ENCODE results near the gene SLC22A2.
A peak's percentile ranks its signal among the peaks of the same experiment; 100 is the strongest.

Gene SLC22A2

GRCh38 chr6:160300076-160300695, 41.6 kb upstream of the SLC22A2 start:
- no peak overlapping the region for H3K4me3 ChIP-seq (ENCODE audit: low read depth, low read length)
- no peaks in the 10 kb centered on the region for H3K4me1 ChIP-seq (ENCODE audit: control insufficient read depth, insufficient read depth, low read length)
- ChIA-PET POLR2A (no interaction called here), CTCF (interaction anchor here (0.9 kb wide), 1 partner anchor 130 kb away, joined by 3 read pairs; no protein-coding TSS in a partner anchor)
- no peaks in the 10 kb centered on the region for H3K36me3 ChIP-seq (ENCODE audit: control insufficient read depth in 2 of 2, insufficient read depth in 1 of 2, low read length in 2 of 2)
- TF ChIP-seq KLF1 (tag by site-specific recombination; IDR thresholded peaks at IDR 0.05): 0 out of 2 replicates have a peak, but pooled peaks have one; percentile 17
- TF ChIP-seq HOXD13 (CRISPR knock-in tag; IDR thresholded peaks at IDR 0.05; ENCODE audit: borderline replicate concordance): no peak
- TF ChIP-seq ZBTB20 (tag by site-specific recombination; IDR thresholded peaks at IDR 0.05): no peak
- no peak overlapping the region for H3K27ac ChIP-seq (ENCODE audit: extremely low read depth, low read depth, low read length)
- no peaks in the 10 kb centered on the region for H3K9me3 ChIP-seq (ENCODE audit: control insufficient read depth, insufficient read depth, low read depth, low read length)

GRCh38 chr6:160299559-160299958, 40.9 kb upstream of the SLC22A2 start:
- no peak overlapping the region for H3K4me3 ChIP-seq (ENCODE audit: low read depth, low read length)
- H3K9me3 ChIP-seq (ENCODE audit: control insufficient read depth, insufficient read depth, low read depth, low read length): no peaks in the 10 kb centered on the region
- TF ChIP-seq GLI2 (tag by site-specific recombination; IDR thresholded peaks at IDR 0.05; ENCODE audit: borderline replicate concordance, low read depth): no peak
- TF ChIP-seq ZNF175 (tag by site-specific recombination; IDR thresholded peaks at IDR 0.05): no peak
- no peak for TF ChIP-seq ZNF654 (tag by site-specific recombination; IDR thresholded peaks at IDR 0.05; ENCODE audit: low read depth)
- TF ChIP-seq TSHZ1 (tag by site-specific recombination; IDR thresholded peaks at IDR 0.05; ENCODE audit: borderline replicate concordance): no peak
- no peak for TF ChIP-seq ZSCAN30 (tag by site-specific recombination; IDR thresholded peaks at IDR 0.05)
- TF ChIP-seq REPIN1 (tag by site-specific recombination; IDR thresholded peaks at IDR 0.05; ENCODE audit: low read depth): no peak
- no peak for TF ChIP-seq ZNF624 (tag by site-specific recombination; IDR thresholded peaks at IDR 0.05)
- ChIA-PET CTCF (interaction anchor here (0.9 kb wide), 1 partner anchor 131 kb away, joined by 3 read pairs; no protein-coding TSS in a partner anchor), POLR2A (no interaction called here)
- no peak overlapping the region for H3K27ac ChIP-seq (ENCODE audit: extremely low read depth, low read depth, low read length)
- no peaks in the 10 kb centered on the region for H3K36me3 ChIP-seq (ENCODE audit: control insufficient read depth in 2 of 2, insufficient read depth in 1 of 2, low read length in 2 of 2)
- no peaks in the 10 kb centered on the region for H3K4me1 ChIP-seq (ENCODE audit: control insufficient read depth, insufficient read depth, low read length)

DNA sequence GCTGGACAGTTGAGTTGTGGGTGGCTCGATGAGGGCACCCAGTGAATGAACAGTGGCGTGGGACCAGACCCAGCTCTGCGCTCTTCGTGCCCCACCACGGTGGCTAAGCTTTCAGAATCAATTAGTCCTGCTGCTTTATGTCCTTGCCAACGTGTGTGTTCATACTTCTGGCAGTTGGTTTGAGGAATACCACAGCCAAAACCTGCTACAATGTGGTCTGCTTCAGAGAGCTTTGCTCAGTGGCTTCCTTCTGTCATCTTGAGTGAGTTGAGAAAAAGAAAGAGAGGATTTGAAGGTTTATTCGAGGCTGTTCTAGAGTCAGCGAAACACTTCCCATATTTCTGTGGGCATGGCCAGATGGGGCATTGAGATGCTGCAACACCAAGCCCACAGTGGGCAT, 39.5 kb upstream of the SLC22A2 start:
- Histone ChIP-seq H3K4me3 (ENCODE audit: low read depth, low read length) (no peak overlapping the region), H3K27ac (ENCODE audit: extremely low read depth, low read depth, low read length) (no peak overlapping the region), H3K36me3 (ENCODE audit: control insufficient read depth in 2 of 2, insufficient read depth in 1 of 2, low read length in 2 of 2) (no peaks in the 10 kb centered on the region), H3K4me1 (ENCODE audit: control insufficient read depth, insufficient read depth, low read length) (no peaks in the 10 kb centered on the region), H3K9me3 (ENCODE audit: control insufficient read depth, insufficient read depth, low read depth, low read length) (no peaks in the 10 kb centered on the region)
- ChIA-PET POLR2A (no interaction called here), CTCF (interaction anchor here (1.0 to 2.6 kb wide), 5 partner anchors 76 to 236 kb away, joined by 3 to 12 read pairs (median 9); no protein-coding TSS in a partner anchor)
- TF ChIP-seq HOXC10 (CRISPR knock-in tag; IDR thresholded peaks at IDR 0.05): no peak
- TF ChIP-seq TSHZ1 (tag by site-specific recombination; IDR thresholded peaks at IDR 0.05; ENCODE audit: borderline replicate concordance): no peak
- no peak for TF ChIP-seq ZNF776 (tag by site-specific recombination; IDR thresholded peaks at IDR 0.05; ENCODE audit: borderline replicate concordance)
- no peak for TF ChIP-seq ZNF585B (tag by site-specific recombination; IDR thresholded peaks at IDR 0.05)
- no peak for TF ChIP-seq ZNF211 (tag by site-specific recombination; IDR thresholded peaks at IDR 0.05; ENCODE audit: low read depth)
- no peak for TF ChIP-seq SALL2 (tag by site-specific recombination; IDR thresholded peaks at IDR 0.05; ENCODE audit: borderline replicate concordance)
